B cell (primary cell): ENCODE data around the gene PTPRN2.

Source experiments
- EZH2 ChIP-seq: IDR thresholded peaks from 2 replicates; pipeline ENCODE4 v1.6.1; 2012; ENCODE audit warnings: borderline replicate concordance, low read depth, mild to moderate bottlenecking, moderate library complexity, low read length; ENCODE audit not compliant: insufficient read depth, poor library complexity, severe bottlenecking
- TF ChIP-seq, protein P1 (sequence below): fragments of 200-600 bp; IDR thresholded peaks from one replicate; pipeline ENCODE4 v1.8.0; 2022; ENCODE audit warnings: antibody characterized with exemption, mild to moderate bottlenecking

- TF ChIP-seq EZH2, result no peak
- TF ChIP-seq, protein P1, sequence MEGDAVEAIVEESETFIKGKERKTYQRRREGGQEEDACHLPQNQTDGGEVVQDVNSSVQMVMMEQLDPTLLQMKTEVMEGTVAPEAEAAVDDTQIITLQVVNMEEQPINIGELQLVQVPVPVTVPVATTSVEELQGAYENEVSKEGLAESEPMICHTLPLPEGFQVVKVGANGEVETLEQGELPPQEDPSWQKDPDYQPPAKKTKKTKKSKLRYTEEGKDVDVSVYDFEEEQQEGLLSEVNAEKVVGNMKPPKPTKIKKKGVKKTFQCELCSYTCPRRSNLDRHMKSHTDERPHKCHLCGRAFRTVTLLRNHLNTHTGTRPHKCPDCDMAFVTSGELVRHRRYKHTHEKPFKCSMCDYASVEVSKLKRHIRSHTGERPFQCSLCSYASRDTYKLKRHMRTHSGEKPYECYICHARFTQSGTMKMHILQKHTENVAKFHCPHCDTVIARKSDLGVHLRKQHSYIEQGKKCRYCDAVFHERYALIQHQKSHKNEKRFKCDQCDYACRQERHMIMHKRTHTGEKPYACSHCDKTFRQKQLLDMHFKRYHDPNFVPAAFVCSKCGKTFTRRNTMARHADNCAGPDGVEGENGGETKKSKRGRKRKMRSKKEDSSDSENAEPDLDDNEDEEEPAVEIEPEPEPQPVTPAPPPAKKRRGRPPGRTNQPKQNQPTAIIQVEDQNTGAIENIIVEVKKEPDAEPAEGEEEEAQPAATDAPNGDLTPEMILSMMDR, result no peak
Observed at GRCh38 chr7:158244873-158245723, 342.5 kb downstream of the PTPRN2 start.
